Esophagus squamous epithelium (tissue), 4 donors: ENCODE data around the gene SAXO1.

Experiments used
- CTCF ChIP-seq, 6 experiments: fragments of 450-650 bp in 4 of 6; fragments of 200-600 bp in 2 of 6; sonication (generic) in 2 of 6; IDR thresholded peaks; one replicate each; pipeline ENCODE4 v1.5.1; 2016 to 2019; ENCODE audit warnings: antibody characterized with exemption in 6 of 6, mild to moderate bottlenecking in 4 of 6, moderate library complexity in 4 of 6
- POLR2A ChIP-seq, 4 donors: fragments of 450-650 bp; IDR thresholded peaks; one replicate each; pipeline ENCODE4 v1.6.1; 2017; ENCODE audit warnings: antibody characterized with exemption in 4 of 4, mild to moderate bottlenecking in 4 of 4, moderate library complexity in 3 of 4

- no peak for TF ChIP-seq POLR2A (IDR thresholded peaks at IDR 0.05)
- TF ChIP-seq CTCF (IDR thresholded peaks at IDR 0.05): no peak
These were observed 14.8 kb downstream of the SAXO1 start for GRCh38 chr9:19018201-19018600.
